Measurements from ENCODE around the gene CHCHD6.

Gene CHCHD6

GRCh38 chr3:126963261-126964190 lies 259.5 kb downstream of the CHCHD6 start:
- DNase-seq = no peak

- no peak for DNase-seq
Observed at GRCh38 chr3:126964261-126964660, 260.2 kb downstream of the CHCHD6 start.

- DNase-seq = no peak
Observed at GRCh38 chr3:126964950-126965349, 260.9 kb downstream of the CHCHD6 start.

- no peak for DNase-seq
Observed at GRCh38 chr3:126965526-126966080, 261.6 kb downstream of the CHCHD6 start.

- no peak for DNase-seq
Observed at GRCh38 chr3:126967386-126967785, 263.3 kb downstream of the CHCHD6 start.

- DNase-seq = no peak
Observed at GRCh38 chr3:126968391-126969390, 264.7 kb downstream of the CHCHD6 start.

- DNase-seq = no peak
Observed at GRCh38 chr3:126969586-126969985, 265.5 kb downstream of the CHCHD6 start.

GRCh38 chr3:126970101-126970500 lies 266.1 kb downstream of the CHCHD6 start:
- no peak for DNase-seq

- DNase-seq = no peak
Observed at GRCh38 chr3:126970921-126971320, 266.9 kb downstream of the CHCHD6 start.

GRCh38 chr3:126971891-126972351 lies 267.9 kb downstream of the CHCHD6 start:
- no peak for DNase-seq

GRCh38 chr3:126972866-126973265 lies 268.8 kb downstream of the CHCHD6 start:
- DNase-seq = no peak

GRCh38 chr3:126973814-126974213 lies 269.8 kb downstream of the CHCHD6 start:
- DNase-seq = no peak

GRCh38 chr3:126974756-126975155 lies 270.7 kb downstream of the CHCHD6 start:
- no peak for DNase-seq

- no peak for DNase-seq
Observed at GRCh38 chr3:126976906-126977305, 272.9 kb downstream of the CHCHD6 start.

GRCh38 chr3:126977821-126978220 lies 273.8 kb downstream of the CHCHD6 start:
- no peak for DNase-seq

- DNase-seq = no peak
Observed at GRCh38 chr3:126978291-126978690, 274.3 kb downstream of the CHCHD6 start.

GRCh38 chr3:126979046-126979628 lies 275.1 kb downstream of the CHCHD6 start:
- DNase-seq = no peak

GRCh38 chr3:126980266-126980811 lies 276.3 kb downstream of the CHCHD6 start:
- DNase-seq = no peak

GRCh38 chr3:126982126-126982470 lies 278.1 kb downstream of the CHCHD6 start:
- DNase-seq = peak in 1 of 2 experiments; percentile 67

- peak; percentile 62 to 78 for DNase-seq
Observed at GRCh38 chr3:126982471-126983175, 278.6 kb downstream of the CHCHD6 start, which contains the start of gene PLXNA1. PLXNA1 (plus strand) TSS chr3:126983115; CDS start chr3:126988594, 5,479 bp downstream.

GRCh38 chr3:126983276-126983652 lies 279.2 kb downstream of the CHCHD6 start:
- DNase-seq = no peak
